Transverse colon (tissue), 4 donors: Measurements from ENCODE around the gene SCAPER. TPM values are rescaled to one million over a fixed set of nuclear protein-coding genes. Genes with fewer than 3 reads are reported as not detected.

Experiments used
- DNase-seq: peaks from one replicate; pipeline ENCODE4 v3.0.0-alpha.2; 2019
- H3K27ac ChIP-seq, 4 donors: fragments of 200-600 bp; sonication (generic); 2 replicates each; pipeline ENCODE4 v1.5.1; 2016 to 2018; ENCODE audit warnings: inconsistent platforms in 4 of 4
- H3K27me3 ChIP-seq: fragments of 200-600 bp; sonication (generic); 2 replicates; pipeline ENCODE4 v1.5.1; 2017; ENCODE audit warnings: inconsistent platforms
- H3K36me3 ChIP-seq, 4 donors: fragments of 200-600 bp; sonication (generic); 2 replicates each; pipeline ENCODE4 v1.5.1; 2017 to 2019; ENCODE audit warnings: inconsistent platforms in 4 of 4
- H3K4me1 ChIP-seq, 4 donors: fragments of 200-600 bp; sonication (generic); 2 replicates each; pipeline ENCODE4 v1.5.1; 2017 to 2020; ENCODE audit warnings: inconsistent platforms in 4 of 4
- H3K4me3 ChIP-seq, 4 donors: fragments of 200-600 bp; sonication (generic); 1 replicate in 1 of 4; 2 replicates in 3 of 4; pipeline versions ENCODE4 v1.5.1 to v1.6.1; 2017 to 2019; ENCODE audit warnings: inconsistent platforms in 4 of 4
- H3K9me3 ChIP-seq, 2 donors: fragments of 200-600 bp; sonication (generic); 2 replicates each; pipeline ENCODE4 v1.5.1; 2017 to 2019; ENCODE audit warnings: inconsistent platforms in 2 of 2
- CTCF ChIP-seq, 5 experiments: fragments of 200-600 bp in 3 of 5; fragments of 450-650 bp in 2 of 5; sonication (generic) in 3 of 5; IDR thresholded peaks; 1 replicate in 2 of 5; 2 replicates in 3 of 5; pipeline ENCODE4 v1.5.1; 2016 to 2017; ENCODE audit warnings: antibody characterized with exemption in 5 of 5, inconsistent platforms in 3 of 5, mild to moderate bottlenecking in 2 of 5, moderate library complexity in 1 of 5
- EP300 ChIP-seq: sonication (generic); formaldehyde crosslinking; IDR thresholded peaks from one replicate; pipeline ENCODE4 v1.6.1; 2017; ENCODE audit warnings: antibody characterized with exemption, low read depth
- POLR2A ChIP-seq: fragments of 450-650 bp; IDR thresholded peaks from one replicate; pipeline ENCODE4 v1.6.1; 2016; ENCODE audit warnings: antibody characterized with exemption, mild to moderate bottlenecking, moderate library complexity
- POLR2AphosphoS5 ChIP-seq, 3 donors: sonication (generic); formaldehyde crosslinking; IDR thresholded peaks; one replicate each; pipeline ENCODE4 v1.6.1; 2016; ENCODE audit warnings: antibody characterized with exemption in 3 of 3
- WGBS, 2 donors: methylation state at CpG; one replicate each; pipeline ENCODE4 v1.1.5; 2018; ENCODE audit warnings: low coverage in 1 of 2; 5-methylcytosine and 5-hydroxymethylcytosine counted together
- in situ Hi-C, 4 donors: fragments of 200-750 bp; cut with MboI; loops; one replicate each; pipeline versions ENCODE4 v1.15.0 to v1.15.1; 2017; ENCODE audit warnings: low sequenced_read_pairs in 3 of 4, low pct_ligation_motif_present in 1 of 4, low pct_unique_long_range_greater_than_20kb in 1 of 4
- intact Hi-C: fragments of 100-400 bp; cut with DNase I; formaldehyde crosslinking; loops from one replicate; pipeline ENCODE4 v1.15.1; 2023; ENCODE audit warnings: low total_unique reads
- total RNA-seq, 4 donors: library from RNA; depleted of rRNA; stranded (reverse); fragments of >200 nt; gene quantifications; one replicate each; pipeline ENCODE4 v1.1.0, GENCODE V29; 2016

The SCAPER gene
- total RNA-seq, 4 donors from 2014 or later: 31.8 to 121 (median 48.7) TPM

- no peaks in the 10 kb centered on the region for H3K4me1 ChIP-seq
- H3K9me3 ChIP-seq: peaks cover 3 to 8% of the 10 kb centered on the region in 2 donors
- TF ChIP-seq CTCF (IDR thresholded peaks at IDR 0.05) (no peak), POLR2AphosphoS5 (IDR thresholded peaks at IDR 0.05) (no peak), POLR2A (no peak), EP300 (no peak)
- H3K36me3 ChIP-seq: no peaks in the 10 kb centered on the region
- 61 to 77% methylated on average over 2 of the region's 2 CpGs for WGBS, 2 donors
- no peaks in the 10 kb centered on the region for H3K27me3 ChIP-seq
- no peak overlapping the region for H3K27ac ChIP-seq
- intact Hi-C loops (no loop called here), in situ Hi-C loops (no loop called here)
- no peak overlapping the region for H3K4me3 ChIP-seq
- no peak for DNase-seq
Observed at GRCh38 chr15:76566276-76566675, 338.9 kb downstream of the SCAPER start.

GRCh38 chr15:76565366-76565765 is 339.8 kb downstream of the SCAPER start:
- H3K4me3 ChIP-seq: no peak overlapping the region
- H3K4me1 ChIP-seq: no peaks in the 10 kb centered on the region
- TF ChIP-seq CTCF (IDR thresholded peaks at IDR 0.05): no peak
- no peak for TF ChIP-seq POLR2AphosphoS5 (IDR thresholded peaks at IDR 0.05)
- TF ChIP-seq POLR2A: no peak
- TF ChIP-seq EP300: no peak
- peaks cover 3 to 8% of the 10 kb centered on the region in 2 donors for H3K9me3 ChIP-seq
- no peak overlapping the region for H3K27ac ChIP-seq
- DNase-seq: no peak
- WGBS, 2 donors: 44 to 55% methylated on average over 1 of the region's 1 CpG
- in situ Hi-C loops (no loop called here), intact Hi-C loops (no loop called here)
- H3K36me3 ChIP-seq: no peaks in the 10 kb centered on the region
- H3K27me3 ChIP-seq: no peaks in the 10 kb centered on the region

- DNase-seq: no peak
- Histone ChIP-seq H3K4me1 (no peaks in the 10 kb centered on the region), H3K27ac (no peak overlapping the region), H3K36me3 (no peaks in the 10 kb centered on the region), H3K4me3 (no peak overlapping the region), H3K9me3 (no peaks in the 10 kb centered on the region), H3K27me3 (no peaks in the 10 kb centered on the region)
- intact Hi-C loops: no loop called here
- TF ChIP-seq CTCF (IDR thresholded peaks at IDR 0.05) (no peak), POLR2A (no peak), EP300 (no peak), POLR2AphosphoS5 (IDR thresholded peaks at IDR 0.05) (no peak)
- 83 to 91% methylated on average over 1 of the region's 1 CpG for WGBS, 2 donors
- in situ Hi-C loops: no loop called here
Observed at GRCh38 chr15:76555247-76555646, 349.9 kb downstream of the SCAPER start.

GRCh38 chr15:76553564-76553963 is 351.6 kb downstream of the SCAPER start:
- Histone ChIP-seq H3K27ac (no peak overlapping the region), H3K9me3 (no peaks in the 10 kb centered on the region), H3K27me3 (no peaks in the 10 kb centered on the region), H3K36me3 (no peaks in the 10 kb centered on the region), H3K4me3 (no peak overlapping the region), H3K4me1 (no peaks in the 10 kb centered on the region)
- in situ Hi-C loops: no loop called here
- WGBS, 2 donors: 78% methylated on average over 2 of the region's 2 CpGs; no CpG with 5 or more reads in 1 of the 2 donors
- intact Hi-C loops: no loop called here
- TF ChIP-seq POLR2AphosphoS5 (IDR thresholded peaks at IDR 0.05): no peak
- TF ChIP-seq CTCF (IDR thresholded peaks at IDR 0.05): no peak
- no peak for TF ChIP-seq EP300
- no peak for DNase-seq
